Measurements from ENCODE around the gene MMS19.

MMS19 gene

DNA sequence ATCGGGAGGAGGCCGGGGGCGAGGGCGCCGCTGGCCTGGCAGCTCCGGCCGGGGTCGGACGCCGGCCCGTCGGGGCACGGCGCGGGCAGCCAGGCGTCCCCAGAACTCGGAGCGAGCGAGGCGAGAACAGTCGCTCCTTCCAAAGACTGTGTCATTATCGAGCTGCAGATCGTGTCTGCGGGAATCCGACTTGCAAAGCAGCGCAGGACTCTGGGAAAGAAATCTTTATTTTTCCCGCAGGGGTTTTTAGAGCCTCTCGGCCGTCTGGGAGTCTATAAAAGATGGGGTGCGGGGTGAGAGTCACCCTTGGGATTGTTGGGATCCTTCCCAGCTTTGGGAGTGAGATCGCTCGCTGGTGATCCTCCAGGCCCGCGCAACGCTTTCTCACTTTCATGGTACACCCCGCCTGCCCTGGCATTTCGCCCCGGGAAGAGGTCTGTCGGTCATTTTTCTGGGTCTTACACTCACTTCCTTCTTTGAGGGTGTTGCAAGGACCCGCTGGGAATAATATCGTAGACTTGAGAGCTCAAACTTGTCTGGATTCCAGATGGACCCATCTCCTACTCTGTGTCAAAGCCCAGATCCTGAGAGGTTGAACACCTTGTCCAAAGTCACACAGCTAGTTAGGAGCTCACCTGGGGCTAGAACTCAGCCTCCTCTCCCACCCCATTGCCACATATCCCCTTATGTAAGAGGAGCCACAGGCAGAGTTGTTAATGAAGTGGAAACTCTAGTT is 1.5 kb upstream of the MMS19 start:
- peak overlapping the region; percentile 97 for H3K4me3 ChIP-seq (ENCODE audit: low read depth, low read length)
- peaks cover 32% of the 10 kb centered on the region for H3K4me1 ChIP-seq (ENCODE audit: control insufficient read depth, insufficient read depth, low read length)
- peaks cover 17% of the 10 kb centered on the region for H3K27me3 ChIP-seq (ENCODE audit: control insufficient read depth, insufficient read depth, low read length)
- H3K27ac ChIP-seq (ENCODE audit: low read depth, low read length) = no peak overlapping the region
- H3K9ac ChIP-seq (ENCODE audit: low read length) = peak overlapping the region; percentile 68
- H3K9me3 ChIP-seq (ENCODE audit: control insufficient read depth, insufficient read depth, low read depth, low read length) = no peaks in the 10 kb centered on the region
- H3K36me3 ChIP-seq (ENCODE audit: control insufficient read depth, insufficient read depth, low read length) = no peaks in the 10 kb centered on the region

DNA sequence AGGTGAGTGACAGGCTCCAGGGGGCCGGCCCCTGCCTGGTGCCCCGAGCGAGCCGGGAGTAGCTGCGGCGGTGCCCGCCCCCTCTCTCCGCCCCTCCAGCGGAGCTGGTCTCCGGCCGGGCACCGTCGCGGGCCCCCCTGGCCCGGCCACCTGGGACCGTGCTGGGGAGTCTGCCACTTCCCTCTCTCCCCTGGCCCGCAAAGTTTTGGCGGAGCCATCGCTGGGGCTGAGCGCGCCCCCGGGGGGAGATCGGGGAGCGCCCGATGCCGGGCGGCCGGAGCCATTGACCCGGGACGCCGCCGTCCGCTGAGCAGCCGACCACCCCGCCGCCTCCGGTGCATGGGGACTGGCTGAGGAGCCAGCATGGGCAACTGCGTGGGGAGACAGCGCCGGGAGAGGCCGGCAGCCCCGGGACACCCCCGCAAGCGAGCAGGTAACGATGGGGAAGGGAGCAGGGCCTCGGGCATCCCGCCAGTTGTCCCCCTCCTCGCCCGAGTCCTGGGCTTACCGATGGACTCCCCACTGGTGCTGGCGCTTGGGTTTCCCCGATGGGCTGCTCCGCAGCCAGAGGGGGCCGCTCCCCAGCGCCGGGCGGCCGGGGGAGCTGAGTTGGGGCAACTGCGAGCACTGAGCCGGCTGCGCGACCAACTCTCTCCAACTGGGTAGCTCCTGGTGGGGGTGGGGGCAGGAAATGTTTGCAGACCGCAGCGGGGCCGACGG is 779 bp upstream of the MMS19 start, which contains the start of gene UBTD1:
Gene UBTD1 (plus strand): TSS at position 84 of the 720 bp plus-strand sequence. CDS start 280 bp downstream, at position 364.
- H3K27ac ChIP-seq (ENCODE audit: low read depth, low read length) = peak within 1 kb of the TSS; percentile 54
- peaks cover 17% of the 10 kb centered on the region for H3K27me3 ChIP-seq (ENCODE audit: control insufficient read depth, insufficient read depth, low read length)
- peaks cover 39% of the 10 kb centered on the region for H3K4me1 ChIP-seq (ENCODE audit: control insufficient read depth, insufficient read depth, low read length)
- peak within 1 kb of the TSS; percentile 97 for H3K4me3 ChIP-seq (ENCODE audit: low read depth, low read length)
- H3K36me3 ChIP-seq (ENCODE audit: control insufficient read depth, insufficient read depth, low read length) = no peaks in the 10 kb centered on the region
- no peaks in the 10 kb centered on the region for H3K9me3 ChIP-seq (ENCODE audit: control insufficient read depth, insufficient read depth, low read depth, low read length)
- H3K9ac ChIP-seq (ENCODE audit: low read length) = peak within 1 kb of the TSS; percentile 87

DNA sequence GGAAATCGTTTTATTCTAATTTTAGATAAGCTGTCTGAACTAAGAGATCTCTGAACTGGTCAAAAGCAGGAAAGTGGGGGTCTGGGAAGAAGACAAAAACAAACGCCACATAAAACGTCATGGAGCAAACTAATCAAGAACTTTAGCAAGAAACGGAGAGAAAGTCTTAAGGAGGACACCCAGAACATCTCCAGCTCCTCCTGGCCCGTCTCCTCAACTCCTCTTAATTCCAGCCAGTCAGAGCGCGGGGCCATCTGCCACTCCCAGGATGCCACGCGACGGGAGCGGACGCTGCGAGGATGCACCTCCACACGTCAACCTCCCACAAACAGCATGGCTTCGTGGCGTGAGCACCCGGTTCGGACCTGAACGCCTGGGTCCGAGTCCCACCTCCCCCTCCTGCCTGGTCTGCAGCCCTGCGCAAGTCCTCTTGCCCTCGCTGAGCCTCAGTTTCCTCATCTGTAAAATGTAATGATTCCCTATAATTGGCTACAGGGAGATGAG is 598 bp downstream of the MMS19 start:
- peak overlapping the region; percentile 97 for H3K4me3 ChIP-seq (ENCODE audit: low read depth, low read length)
- H3K27ac ChIP-seq (ENCODE audit: low read depth, low read length) = peak overlapping the region; percentile 54
- H3K36me3 ChIP-seq (ENCODE audit: control insufficient read depth, insufficient read depth, low read length) = peaks cover 8% of the 10 kb centered on the region; the same call in 1 of the 2 replicates
- H3K9me3 ChIP-seq (ENCODE audit: control insufficient read depth, insufficient read depth, low read depth, low read length) = no peaks in the 10 kb centered on the region
- peaks cover 17% of the 10 kb centered on the region for H3K27me3 ChIP-seq (ENCODE audit: control insufficient read depth, insufficient read depth, low read length)
- H3K9ac ChIP-seq (ENCODE audit: low read length) = peak overlapping the region; percentile 87
- H3K4me1 ChIP-seq (ENCODE audit: control insufficient read depth, insufficient read depth, low read length) = peaks cover 41% of the 10 kb centered on the region

DNA sequence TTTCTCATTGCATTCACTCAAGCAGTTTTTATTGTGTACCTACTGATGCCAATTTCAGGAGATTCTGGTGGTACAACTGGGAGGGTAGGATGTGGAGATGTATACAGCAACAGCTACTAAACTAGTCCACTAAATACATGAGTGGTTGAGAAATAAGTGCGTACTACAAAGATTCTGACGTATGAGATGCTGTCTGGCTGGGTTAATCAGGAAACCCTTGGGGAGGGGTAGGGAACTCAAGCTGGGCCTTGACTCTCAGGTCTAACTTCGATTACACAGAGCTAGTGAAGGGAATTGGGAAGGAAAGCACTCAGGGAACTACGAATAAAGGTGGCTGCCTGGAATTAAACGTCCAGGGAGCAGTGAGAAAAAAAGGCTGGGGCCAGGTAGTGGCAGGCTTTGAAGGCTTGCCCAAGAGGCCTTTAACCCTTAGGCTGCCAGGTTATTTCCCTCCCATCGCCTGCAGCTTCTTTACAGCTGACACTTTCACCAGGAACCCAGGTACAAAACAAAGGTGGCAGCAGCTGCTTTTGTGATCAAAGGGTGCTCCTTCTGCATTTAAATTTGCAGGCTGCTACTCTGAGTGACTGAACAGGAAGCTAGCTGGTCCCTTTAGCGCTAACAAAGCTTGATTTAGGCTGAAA is 3.2 kb downstream of the MMS19 start:
- Histone ChIP-seq H3K9ac (ENCODE audit: low read length) (peak overlapping the region; percentile 1), H3K27me3 (ENCODE audit: control insufficient read depth, insufficient read depth, low read length) (peaks cover 5% of the 10 kb centered on the region), H3K4me1 (ENCODE audit: control insufficient read depth, insufficient read depth, low read length) (peaks cover 42% of the 10 kb centered on the region), H3K9me3 (ENCODE audit: control insufficient read depth, insufficient read depth, low read depth, low read length) (no peaks in the 10 kb centered on the region), H3K36me3 (ENCODE audit: control insufficient read depth, insufficient read depth, low read length) (peaks cover 8% of the 10 kb centered on the region; the same call in 1 of the 2 replicates), H3K4me3 (ENCODE audit: low read depth, low read length) (peak overlapping the region; percentile 29; the same call in 1 of the 2 replicates), H3K27ac (ENCODE audit: low read depth, low read length) (no peak overlapping the region)

DNA sequence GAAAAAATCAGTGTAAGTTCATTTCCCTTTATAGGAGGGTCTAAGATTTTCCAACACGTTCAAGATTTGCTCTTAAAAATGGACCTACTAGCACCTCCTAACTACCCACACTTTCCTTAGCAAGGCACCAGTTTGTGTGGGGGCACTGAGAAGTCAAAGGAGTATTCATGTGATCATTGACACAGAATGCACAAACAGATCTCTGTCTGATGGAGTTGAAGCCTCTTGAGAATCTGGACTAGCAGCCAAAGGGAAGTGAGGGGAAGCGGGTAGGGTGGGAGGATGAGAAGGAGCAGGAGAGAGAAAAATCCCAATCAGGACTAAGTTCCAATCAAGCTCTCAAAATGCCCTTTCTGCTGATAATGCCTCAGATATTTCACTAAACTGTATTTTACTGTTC is 4.1 kb downstream of the MMS19 start:
- peaks cover 8% of the 10 kb centered on the region; the same call in 1 of the 2 replicates for H3K36me3 ChIP-seq (ENCODE audit: control insufficient read depth, insufficient read depth, low read length)
- H3K9me3 ChIP-seq (ENCODE audit: control insufficient read depth, insufficient read depth, low read depth, low read length) = no peaks in the 10 kb centered on the region
- H3K4me1 ChIP-seq (ENCODE audit: control insufficient read depth, insufficient read depth, low read length) = peaks cover 40% of the 10 kb centered on the region
- no peak overlapping the region for H3K27ac ChIP-seq (ENCODE audit: low read depth, low read length)
- H3K27me3 ChIP-seq (ENCODE audit: control insufficient read depth, insufficient read depth, low read length) = no peaks in the 10 kb centered on the region
- no peak overlapping the region for H3K9ac ChIP-seq (ENCODE audit: low read length)
- H3K4me3 ChIP-seq (ENCODE audit: low read depth, low read length) = no peak overlapping the region

DNA sequence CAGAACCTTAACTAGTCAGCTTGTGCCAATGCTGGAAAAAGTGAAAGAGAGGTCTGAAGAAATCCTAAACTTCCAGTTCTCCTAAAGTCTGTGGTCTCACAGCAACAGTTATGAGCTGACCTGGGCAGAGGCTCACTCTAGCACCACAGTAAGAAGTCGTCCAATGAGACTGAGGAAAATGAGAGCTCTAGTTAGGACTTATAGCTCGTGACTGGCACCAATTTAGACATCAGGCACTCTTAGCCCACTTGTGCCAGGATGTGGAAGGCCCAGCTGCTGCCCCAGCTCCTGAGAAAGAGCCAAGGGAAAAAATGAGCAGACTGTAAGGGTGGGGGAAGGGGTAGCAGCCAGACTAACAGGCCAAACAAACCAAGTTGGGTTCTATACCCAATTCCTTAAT is 7.6 kb downstream of the MMS19 start:
- Histone ChIP-seq H3K27ac (ENCODE audit: low read depth, low read length) (no peak overlapping the region), H3K36me3 (ENCODE audit: control insufficient read depth, insufficient read depth, low read length) (peaks cover 12% of the 10 kb centered on the region), H3K4me1 (ENCODE audit: control insufficient read depth, insufficient read depth, low read length) (peaks cover 24% of the 10 kb centered on the region)

DNA sequence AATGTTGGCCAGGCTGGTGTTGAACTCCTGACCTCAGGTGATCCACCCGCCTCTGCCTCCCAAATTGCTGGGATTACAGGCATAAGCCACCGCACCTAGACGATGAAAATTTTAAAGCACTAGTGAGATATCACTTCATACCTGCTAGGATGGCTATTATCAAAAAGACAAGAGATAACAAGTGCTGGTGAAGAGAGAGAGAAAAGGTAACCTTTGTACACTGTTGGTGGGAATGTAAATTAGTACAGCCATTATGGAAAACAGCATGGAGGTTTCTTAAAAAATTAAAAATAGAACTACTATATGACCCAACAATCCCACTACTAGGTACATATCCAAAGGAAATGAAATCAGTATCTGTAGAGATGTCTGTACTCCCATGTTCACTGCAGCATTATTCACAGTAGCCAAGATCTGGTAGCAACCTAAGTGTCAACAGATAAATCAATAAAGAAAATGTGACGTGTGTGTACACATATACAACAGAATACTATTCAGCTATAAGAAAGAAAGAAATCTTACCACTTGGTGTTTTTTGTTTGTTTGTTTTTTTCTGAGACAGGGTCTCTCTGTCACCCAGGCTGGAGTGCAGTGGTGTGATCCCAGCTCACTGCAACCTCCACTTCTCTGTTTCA is 12.5 kb downstream of the MMS19 start:
- H3K9ac ChIP-seq (ENCODE audit: low read length) = no peak overlapping the region
- H3K4me3 ChIP-seq (ENCODE audit: low read depth, low read length) = no peak overlapping the region
- H3K9me3 ChIP-seq (ENCODE audit: control insufficient read depth, insufficient read depth, low read depth, low read length) = no peaks in the 10 kb centered on the region
- H3K27me3 ChIP-seq (ENCODE audit: control insufficient read depth, insufficient read depth, low read length) = no peaks in the 10 kb centered on the region
- no peak overlapping the region for H3K27ac ChIP-seq (ENCODE audit: low read depth, low read length)
- H3K36me3 ChIP-seq (ENCODE audit: control insufficient read depth, insufficient read depth, low read length) = peaks cover 28% of the 10 kb centered on the region
- peaks cover 11% of the 10 kb centered on the region for H3K4me1 ChIP-seq (ENCODE audit: control insufficient read depth, insufficient read depth, low read length)

More for the DNA sequence above, 7.6 kb downstream of the MMS19 start:
- Histone ChIP-seq H3K4me3 (ENCODE audit: low read depth, low read length) (no peak overlapping the region), H3K9me3 (ENCODE audit: control insufficient read depth, insufficient read depth, low read depth, low read length) (no peaks in the 10 kb centered on the region), H3K9ac (ENCODE audit: low read length) (no peak overlapping the region), H3K27me3 (ENCODE audit: control insufficient read depth, insufficient read depth, low read length) (no peaks in the 10 kb centered on the region)

DNA sequence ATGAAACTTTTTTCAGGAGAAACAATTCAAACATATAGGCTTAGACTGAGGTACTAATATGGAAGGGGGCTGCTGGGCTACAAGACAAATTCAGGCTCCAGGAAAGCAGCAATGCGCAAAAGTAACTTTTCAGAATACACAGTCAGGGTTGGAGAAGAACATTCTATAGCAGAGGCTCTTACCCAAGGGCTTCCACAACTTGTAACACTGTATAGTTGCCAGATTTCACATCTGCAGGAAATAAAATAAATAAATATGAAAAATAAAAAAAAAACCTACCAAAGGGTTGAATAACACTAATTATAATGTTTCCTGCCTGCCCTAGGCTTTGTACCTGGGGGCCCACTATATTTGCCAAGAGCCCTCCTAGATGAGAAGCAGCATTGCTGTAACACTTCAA is 14.3 kb downstream of the MMS19 start:
- H3K9me3 ChIP-seq (ENCODE audit: control insufficient read depth, insufficient read depth, low read depth, low read length) = no peaks in the 10 kb centered on the region
- no peak overlapping the region for H3K9ac ChIP-seq (ENCODE audit: low read length)
- no peak overlapping the region for H3K4me3 ChIP-seq (ENCODE audit: low read depth, low read length)
- H3K4me1 ChIP-seq (ENCODE audit: control insufficient read depth, insufficient read depth, low read length) = peaks cover 24% of the 10 kb centered on the region
- H3K27ac ChIP-seq (ENCODE audit: low read depth, low read length) = no peak overlapping the region
- peaks cover 37% of the 10 kb centered on the region for H3K36me3 ChIP-seq (ENCODE audit: control insufficient read depth, insufficient read depth, low read length)
- H3K27me3 ChIP-seq (ENCODE audit: control insufficient read depth, insufficient read depth, low read length) = no peaks in the 10 kb centered on the region

DNA sequence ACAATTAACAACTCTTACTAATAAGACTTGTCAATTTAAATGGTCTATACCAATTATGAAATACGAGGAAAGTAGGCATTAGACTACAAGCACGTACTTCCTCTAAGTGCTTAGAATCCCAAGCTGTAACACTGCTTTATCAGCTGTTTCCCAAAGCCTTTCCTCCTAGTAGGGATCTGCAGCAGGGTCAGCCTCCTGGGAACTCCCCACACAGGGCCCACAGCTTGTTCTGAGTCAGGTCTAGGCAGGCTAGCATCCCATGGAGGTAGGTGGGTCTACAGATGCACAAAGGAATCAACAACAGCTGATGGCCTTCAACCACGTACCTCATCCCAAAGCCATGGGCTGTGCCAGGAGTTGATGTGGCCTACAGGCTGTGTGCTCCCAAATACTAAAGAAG is 14.7 kb downstream of the MMS19 start:
- Histone ChIP-seq H3K9me3 (ENCODE audit: control insufficient read depth, insufficient read depth, low read depth, low read length) (no peaks in the 10 kb centered on the region), H3K9ac (ENCODE audit: low read length) (no peak overlapping the region), H3K4me1 (ENCODE audit: control insufficient read depth, insufficient read depth, low read length) (peaks cover 24% of the 10 kb centered on the region), H3K4me3 (ENCODE audit: low read depth, low read length) (no peak overlapping the region), H3K36me3 (ENCODE audit: control insufficient read depth, insufficient read depth, low read length) (peaks cover 40% of the 10 kb centered on the region), H3K27me3 (ENCODE audit: control insufficient read depth, insufficient read depth, low read length) (no peaks in the 10 kb centered on the region), H3K27ac (ENCODE audit: low read depth, low read length) (no peak overlapping the region)

DNA sequence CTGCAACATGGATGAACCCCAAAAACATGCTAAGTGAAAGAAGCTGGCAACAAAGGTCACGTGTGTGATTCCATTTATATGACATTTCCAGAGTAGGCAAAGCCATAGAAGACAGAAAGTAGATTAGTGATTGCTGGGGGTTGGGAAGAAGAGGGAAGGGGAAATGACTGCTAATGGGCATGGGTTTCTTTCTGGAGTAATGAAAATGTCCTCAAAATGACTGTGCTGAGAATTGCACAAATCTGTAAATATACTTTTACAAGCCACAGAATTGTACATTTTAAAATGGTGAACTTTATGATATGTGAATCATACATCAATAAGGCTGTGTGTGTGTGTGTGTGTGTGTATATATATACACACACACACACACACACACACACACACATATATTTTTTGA is 15.8 kb downstream of the MMS19 start:
- Histone ChIP-seq H3K9ac (ENCODE audit: low read length) (no peak overlapping the region), H3K36me3 (ENCODE audit: control insufficient read depth, insufficient read depth, low read length) (peaks cover 52% of the 10 kb centered on the region), H3K27me3 (ENCODE audit: control insufficient read depth, insufficient read depth, low read length) (no peaks in the 10 kb centered on the region), H3K27ac (ENCODE audit: low read depth, low read length) (no peak overlapping the region), H3K9me3 (ENCODE audit: control insufficient read depth, insufficient read depth, low read depth, low read length) (no peaks in the 10 kb centered on the region), H3K4me3 (ENCODE audit: low read depth, low read length) (no peak overlapping the region), H3K4me1 (ENCODE audit: control insufficient read depth, insufficient read depth, low read length) (peaks cover 24% of the 10 kb centered on the region)

Measured in HUES6 (cell line).